Activated CD8-positive, alpha-beta memory T cell treated with anti-CD3 and anti-CD28 coated beads, Interleukin-2, amount 50 U/mL, for 24 hours (primary cell): ENCODE data around the gene DLX3.

Experiments used
- DNase-seq: peaks from one replicate; pipeline ENCODE4 v3.0.0-alpha.2; 2020; ENCODE audit errors: extremely low read depth

DLX3 gene

DNA sequence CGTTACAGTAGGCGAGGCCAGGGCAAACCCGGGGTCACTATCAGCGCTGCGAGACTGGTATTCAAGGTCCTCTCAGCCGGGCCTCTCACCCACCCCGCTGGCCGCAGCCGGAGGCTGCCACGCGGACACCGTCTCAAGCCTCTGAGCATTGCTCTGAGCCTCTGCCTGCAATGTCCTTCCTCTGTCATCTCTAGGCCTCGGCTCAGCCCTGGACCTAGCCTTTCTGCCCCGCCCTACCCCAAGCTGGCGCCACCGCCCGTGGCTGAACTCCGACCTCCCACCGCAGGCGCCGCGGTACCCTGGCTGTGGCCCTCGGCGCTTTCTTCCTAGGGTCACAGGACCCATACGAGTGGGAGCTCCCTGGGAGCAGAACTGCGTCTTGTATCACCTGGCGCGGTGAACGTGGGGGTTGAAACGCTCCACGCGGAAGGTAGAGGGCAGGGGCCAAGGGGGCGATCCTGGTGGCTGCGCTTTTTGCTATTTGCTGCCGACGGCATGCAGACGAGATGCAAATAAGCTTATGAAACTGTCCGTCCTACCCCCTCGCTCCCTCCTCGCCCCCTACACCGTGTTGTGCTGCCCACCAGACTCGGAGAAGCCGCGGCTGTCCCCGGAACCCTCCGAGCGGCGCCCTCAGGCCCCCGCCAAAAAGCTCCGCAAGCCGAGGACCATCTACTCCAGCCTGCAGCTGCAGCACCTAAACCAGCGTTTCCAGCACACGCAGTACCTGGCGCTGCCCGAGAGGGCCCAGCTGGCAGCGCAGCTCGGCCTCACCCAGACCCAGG, 22.3 kb downstream of the DLX3 start:
- DNase-seq = no peak

DNA sequence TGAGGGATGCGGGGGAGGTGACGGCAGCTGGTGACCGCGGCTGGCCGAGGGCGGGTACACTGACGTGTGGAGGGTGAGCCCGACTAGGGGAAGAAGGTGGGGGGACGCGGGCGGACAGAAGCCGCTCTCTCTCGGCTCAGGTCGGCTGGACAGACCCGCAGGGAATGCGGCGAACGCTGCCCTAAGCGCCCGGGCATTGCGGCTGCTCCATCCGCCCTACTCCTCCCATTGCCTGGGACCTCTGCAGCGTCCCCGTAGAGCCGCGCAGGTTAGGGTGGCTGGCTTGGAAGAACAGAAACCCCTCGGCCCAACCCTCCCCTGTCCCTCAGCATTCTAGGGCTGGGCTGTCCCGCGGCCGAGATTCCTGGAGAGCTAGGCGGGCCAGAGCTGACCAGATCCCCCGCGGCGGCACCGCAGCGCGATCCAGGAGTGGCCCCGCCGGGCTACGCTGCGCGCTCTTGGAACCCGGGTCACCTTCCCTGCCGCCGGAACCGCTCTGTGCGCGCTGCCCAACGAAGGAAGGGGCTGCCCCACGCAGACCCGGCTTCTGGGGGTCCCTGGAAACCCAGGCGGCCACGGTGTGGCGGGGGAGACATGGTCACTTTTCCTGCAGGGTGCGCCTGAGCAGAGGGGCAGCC, 23.1 kb downstream of the DLX3 start:
- no peak for DNase-seq

- no peak for DNase-seq
Measured at GRCh38 chr17:49971199-49971847, 23.7 kb downstream of the DLX3 start.

GRCh38 chr17:49970498-49970897, 24.5 kb downstream of the DLX3 start:
- no peak for DNase-seq

DNA sequence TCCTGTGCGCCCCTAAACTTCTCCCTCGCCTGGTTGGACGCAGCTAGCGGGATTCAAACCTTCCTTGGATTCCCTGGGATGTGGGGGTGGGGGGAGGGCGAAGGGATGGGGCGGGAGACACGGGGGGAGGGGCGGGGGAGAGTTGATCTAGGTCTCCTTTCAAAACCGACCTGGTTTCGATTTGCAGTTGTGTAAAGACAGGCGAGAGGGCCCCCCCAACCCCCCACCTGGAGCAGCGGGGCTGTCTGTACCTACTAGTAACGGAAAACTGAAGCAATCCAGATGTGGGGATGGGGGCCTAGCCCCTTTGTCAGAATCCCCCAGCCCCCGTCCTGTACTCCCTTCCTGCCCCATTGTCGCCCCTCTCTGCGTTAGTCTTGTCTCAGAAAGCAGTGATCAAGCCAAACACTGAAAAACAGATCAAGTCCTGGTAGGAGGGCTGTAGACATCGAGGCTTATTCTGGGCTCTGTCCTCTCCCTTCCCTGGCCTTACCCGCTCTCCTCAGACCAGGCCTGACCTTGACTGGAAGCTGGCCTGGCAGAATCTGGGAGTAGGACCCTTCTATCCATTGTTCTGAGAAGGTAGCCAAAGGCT, 25.1 kb downstream of the DLX3 start:
- no peak for DNase-seq

DNA sequence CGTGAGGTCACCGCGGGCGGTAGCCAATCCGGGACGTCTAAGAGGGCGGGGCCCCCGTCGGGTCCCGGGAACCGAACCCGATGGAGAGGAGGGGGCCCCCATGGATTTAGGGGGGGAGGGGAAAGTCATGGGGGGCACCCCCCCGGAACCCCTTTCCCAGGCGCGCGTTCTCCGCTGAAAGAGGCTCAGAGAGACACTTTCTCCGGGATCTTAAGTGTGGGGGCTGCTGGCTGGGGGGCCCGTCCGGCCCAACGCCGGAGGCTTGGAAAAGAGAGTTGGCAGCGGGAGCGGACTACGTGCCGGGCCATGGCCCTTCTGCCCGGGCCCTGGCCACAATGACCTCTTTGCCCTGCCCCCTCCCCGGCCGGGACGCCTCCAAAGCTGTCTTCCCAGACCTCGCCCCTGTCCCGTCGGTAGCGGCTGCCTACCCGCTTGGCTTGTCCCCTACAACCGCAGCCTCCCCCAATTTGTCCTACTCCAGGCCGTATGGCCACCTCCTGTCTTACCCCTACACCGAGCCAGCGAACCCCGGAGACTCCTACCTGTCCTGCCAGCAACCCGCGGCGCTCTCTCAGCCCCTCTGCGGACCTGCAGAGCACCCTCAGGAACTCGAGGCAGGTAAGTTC, 25.8 kb downstream of the DLX3 start, which contains the start of gene DLX4:
Gene DLX4 (plus strand): TSS at position 57 of the 626 bp plus-strand sequence. CDS start 279 bp downstream, at position 336.
- DNase-seq = no peak

DNA sequence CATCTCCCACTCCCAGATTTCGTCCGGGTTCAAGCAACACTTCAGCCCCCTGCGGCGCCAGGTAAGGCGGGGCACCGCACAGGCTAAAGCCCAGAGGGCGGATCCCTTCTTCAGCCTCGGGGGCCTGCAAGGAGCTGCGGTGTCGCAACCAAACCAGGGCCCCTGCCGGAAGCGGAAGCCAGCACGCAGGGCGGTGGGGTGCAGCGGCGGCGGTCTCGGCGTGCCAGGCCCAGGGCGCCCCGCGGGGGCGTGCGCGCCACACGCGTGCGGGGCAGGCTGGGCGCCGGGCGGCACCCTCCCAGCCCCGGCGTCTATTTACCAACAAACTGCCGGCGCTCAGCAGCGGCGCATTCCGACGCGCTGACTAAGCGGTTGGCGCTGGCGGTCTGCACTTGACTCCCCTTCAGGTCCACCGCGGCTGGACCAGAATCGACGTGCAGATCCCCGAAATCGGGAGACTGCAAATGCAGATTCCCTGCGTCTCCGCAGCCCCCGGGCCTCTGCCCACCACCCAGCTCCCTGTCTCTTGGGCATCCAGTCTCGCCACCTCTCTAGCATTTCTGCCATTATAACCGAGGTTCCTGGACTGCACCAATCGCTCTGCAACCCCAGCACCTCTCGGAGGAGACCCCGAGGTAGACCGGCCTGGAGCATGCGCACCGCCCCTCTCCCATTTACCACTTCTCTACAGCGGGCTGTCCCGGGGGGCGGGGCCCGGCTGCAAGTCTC, 26.5 kb downstream of the DLX3 start:
- peak; percentile 46 for DNase-seq

GRCh38 chr17:49967621-49968404, 27.2 kb downstream of the DLX3 start:
- no peak for DNase-seq

DNA sequence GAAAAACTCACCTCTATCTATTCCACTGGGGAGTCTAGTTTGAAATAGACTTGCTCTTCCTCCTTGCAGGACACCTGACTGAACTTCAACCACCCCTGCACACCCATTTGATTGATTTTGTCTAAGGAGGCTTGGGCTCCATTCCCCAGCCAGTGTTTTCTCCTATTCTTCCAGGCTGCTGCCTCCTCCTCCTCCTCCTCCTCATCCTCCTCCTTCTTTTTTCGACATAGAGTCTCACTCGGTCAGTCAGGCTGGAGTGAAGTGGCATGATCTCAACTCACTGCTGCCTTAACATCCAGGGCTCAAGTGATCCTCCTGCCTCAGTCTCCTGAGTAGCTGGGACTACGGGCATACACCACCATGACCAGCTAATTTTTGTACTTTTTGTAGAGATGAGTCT, 27.8 kb downstream of the DLX3 start:
- no peak for DNase-seq

GRCh38 chr17:49966767-49967166, 28.3 kb downstream of the DLX3 start:
- DNase-seq = no peak

DNA sequence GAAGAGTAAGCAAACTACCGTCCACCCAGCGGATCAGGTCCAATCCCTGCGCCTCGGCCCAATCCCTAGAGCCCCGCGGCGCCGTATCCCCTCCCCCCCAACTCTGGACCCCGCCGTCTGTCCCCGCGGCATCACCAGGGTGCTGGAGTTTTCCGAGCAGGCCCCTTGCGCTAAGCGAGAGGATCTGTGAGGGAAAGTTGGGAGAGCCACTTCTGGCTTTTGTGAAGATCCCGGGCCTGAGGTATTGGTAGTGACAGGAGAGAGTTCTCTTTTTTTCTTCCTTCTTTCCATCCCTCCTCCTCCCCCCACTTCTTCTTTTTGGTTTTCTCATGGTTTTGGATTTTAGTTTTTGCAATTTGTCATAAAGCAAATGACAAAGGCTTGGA, 29.5 kb downstream of the DLX3 start:
- no peak for DNase-seq

DNA sequence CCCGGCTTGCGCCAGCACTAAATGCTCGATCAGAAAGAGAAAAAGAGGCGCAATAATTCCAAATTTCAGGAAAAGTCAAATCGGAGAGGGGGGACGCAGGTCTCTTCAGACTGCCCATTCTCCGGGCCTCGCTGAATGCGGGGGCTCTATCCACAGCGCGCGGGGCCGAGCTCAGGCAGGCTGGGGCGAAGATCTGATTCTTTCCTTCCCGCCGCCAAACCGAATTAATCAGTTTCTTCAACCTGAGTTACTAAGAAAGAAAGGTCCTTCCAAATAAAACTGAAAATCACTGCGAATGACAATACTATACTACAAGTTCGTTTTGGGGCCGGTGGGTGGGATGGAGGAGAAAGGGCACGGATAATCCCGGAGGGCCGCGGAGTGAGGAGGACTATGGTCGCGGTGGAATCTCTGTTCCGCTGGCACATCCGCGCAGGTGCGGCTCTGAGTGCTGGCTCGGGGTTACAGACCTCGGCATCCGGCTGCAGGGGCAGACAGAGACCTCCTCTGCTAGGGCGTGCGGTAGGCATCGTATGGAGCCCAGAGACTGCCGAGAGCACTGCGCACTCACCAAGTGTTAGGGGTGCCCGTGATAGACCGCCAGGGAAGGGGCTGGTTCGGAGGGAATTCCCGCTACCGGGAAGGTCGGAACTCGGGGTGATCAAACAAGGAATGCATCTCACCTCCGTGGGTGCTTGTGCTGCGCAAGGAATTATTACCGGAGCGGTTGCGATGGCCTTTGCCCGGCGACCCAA, 30.1 kb downstream of the DLX3 start:
- no peak for DNase-seq

DNA sequence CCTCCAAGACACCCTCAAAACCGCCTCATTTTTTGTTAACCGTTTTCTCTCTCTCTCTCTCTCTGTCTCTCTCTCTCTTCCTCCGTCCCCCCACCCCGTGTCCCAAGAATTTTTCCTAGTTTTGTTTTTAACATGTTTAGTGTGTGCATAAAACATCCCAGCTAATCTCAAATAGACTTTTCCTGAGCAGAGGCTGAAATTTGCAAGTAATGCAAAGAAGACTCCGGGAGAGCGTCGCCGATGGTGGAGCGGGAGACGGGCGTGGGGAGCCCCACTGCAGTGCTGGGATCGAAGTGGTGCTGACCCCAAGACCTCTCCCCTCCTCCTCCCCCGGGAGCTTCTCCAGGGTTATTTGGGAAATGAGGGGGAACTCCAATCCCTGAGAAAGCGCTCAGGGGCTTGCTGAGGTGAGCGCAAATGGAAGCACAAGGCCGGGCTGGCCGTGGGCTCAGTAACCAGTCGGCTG, 30.7 kb downstream of the DLX3 start:
- no peak for DNase-seq

GRCh38 chr17:49963626-49964302, 31.3 kb downstream of the DLX3 start:
- no peak for DNase-seq

GRCh38 chr17:49963309-49963625, 31.8 kb downstream of the DLX3 start:
- no peak for DNase-seq

- no peak for DNase-seq
Measured at GRCh38 chr17:49962599-49963308, 32.3 kb downstream of the DLX3 start.

DNA sequence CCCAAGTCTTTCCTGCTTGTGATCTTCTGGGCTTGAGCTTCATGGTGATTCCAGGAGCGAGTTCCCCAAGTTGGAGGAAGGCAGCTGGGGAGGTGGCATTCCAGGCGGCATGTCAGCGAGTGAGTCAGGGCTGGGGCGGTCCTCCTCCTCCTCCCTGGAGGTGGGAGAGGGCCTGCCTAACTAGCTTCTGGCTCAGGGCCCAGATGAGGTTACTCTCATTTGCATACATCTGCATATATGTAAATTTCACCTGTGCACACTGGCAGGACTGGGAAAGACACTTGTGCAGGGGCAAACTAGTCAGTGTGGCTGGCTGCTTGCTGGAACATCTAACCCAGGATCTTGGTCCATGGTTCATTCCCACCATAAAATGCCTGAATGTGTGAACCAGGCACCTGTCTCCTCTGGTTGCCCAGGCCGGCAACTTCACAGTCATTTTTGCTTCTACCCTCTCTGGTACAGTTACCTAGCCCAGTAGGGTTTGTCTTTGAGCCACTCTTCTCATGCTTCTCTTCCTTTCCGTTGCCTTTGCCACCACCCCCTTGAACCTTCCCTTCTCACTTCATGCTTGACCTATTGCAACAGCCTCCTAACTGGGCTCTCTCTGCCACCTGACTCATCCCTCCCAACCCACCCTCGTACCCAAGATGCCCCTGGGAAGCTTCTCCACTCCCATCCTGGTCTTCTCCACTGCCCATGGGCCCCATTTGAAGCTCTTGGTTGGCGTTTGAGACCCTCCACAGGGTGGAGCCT, 35.7 kb downstream of the DLX3 start:
- no peak for DNase-seq

DNA sequence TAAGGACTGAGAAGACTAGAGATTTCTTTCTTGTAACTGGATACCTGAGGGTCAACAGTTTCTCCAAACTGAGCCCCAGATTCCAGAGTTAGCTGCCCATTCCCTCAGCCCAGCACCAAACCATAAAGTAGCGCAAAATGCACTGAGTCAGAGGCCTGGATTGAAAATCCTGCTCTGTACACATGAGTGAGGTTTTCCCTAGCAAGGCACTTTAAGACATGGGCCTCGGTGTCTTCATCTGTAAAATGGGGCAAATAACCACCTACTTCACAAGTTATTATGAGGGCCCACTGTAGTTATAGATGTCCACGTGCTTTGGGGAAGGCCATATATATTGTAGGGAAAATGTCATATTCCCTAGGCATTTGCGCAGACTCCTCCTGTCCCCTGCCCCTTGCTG, 36.3 kb downstream of the DLX3 start:
- no peak for DNase-seq
